SK-N-SH (cell line): Measurements from ENCODE around the gene TRIM60.

ENCODE experiments used
- EP300 ChIP-seq, 2 experiments: IDR thresholded peaks; 2 replicates each; pipeline versions ENCODE4 v1.4.0 to v1.6.1; 2012; ENCODE audit warnings: borderline replicate concordance in 1 of 2, low read depth in 1 of 2, low read length in 1 of 2
- MAX ChIP-seq: IDR thresholded peaks from 2 replicates; pipeline ENCODE4 v1.4.0; 2012; ENCODE audit warnings: low read depth
- MXI1 ChIP-seq: IDR thresholded peaks from 2 replicates; pipeline ENCODE4 v1.6.1; 2012; ENCODE audit warnings: mild to moderate bottlenecking, low read depth, low read length, improper control_type of control experiment
- PBX3 ChIP-seq: IDR thresholded peaks from 2 replicates; pipeline ENCODE4; 2012
- SMC3 ChIP-seq: IDR thresholded peaks from 2 replicates; pipeline ENCODE4 v1.6.1; 2012; ENCODE audit warnings: low read depth, low read length, improper control_type of control experiment
- TAF1 ChIP-seq: IDR thresholded peaks from 2 replicates; pipeline ENCODE4 v1.6.1; 2012; ENCODE audit warnings: low read depth, mild to moderate bottlenecking, low read length, moderate library complexity, borderline replicate concordance
- TF ChIP-seq, protein P1 (sequence below): fragments of 200-600 bp; sonication (generic); IDR thresholded peaks from 2 replicates; pipeline ENCODE4 v1.6.1; 2017; ENCODE audit warnings: antibody characterized with exemption, mild to moderate bottlenecking, moderate library complexity

- TF ChIP-seq, protein P1, sequence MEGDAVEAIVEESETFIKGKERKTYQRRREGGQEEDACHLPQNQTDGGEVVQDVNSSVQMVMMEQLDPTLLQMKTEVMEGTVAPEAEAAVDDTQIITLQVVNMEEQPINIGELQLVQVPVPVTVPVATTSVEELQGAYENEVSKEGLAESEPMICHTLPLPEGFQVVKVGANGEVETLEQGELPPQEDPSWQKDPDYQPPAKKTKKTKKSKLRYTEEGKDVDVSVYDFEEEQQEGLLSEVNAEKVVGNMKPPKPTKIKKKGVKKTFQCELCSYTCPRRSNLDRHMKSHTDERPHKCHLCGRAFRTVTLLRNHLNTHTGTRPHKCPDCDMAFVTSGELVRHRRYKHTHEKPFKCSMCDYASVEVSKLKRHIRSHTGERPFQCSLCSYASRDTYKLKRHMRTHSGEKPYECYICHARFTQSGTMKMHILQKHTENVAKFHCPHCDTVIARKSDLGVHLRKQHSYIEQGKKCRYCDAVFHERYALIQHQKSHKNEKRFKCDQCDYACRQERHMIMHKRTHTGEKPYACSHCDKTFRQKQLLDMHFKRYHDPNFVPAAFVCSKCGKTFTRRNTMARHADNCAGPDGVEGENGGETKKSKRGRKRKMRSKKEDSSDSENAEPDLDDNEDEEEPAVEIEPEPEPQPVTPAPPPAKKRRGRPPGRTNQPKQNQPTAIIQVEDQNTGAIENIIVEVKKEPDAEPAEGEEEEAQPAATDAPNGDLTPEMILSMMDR: no peak
- no peak for TF ChIP-seq TAF1
- no peak for TF ChIP-seq EP300 (IDR thresholded peaks at IDR 0.05; ENCODE audit: borderline replicate concordance in 1 of 2, low read depth in 1 of 2, low read length in 1 of 2)
- TF ChIP-seq MXI1: no peak
- no peak for TF ChIP-seq SMC3
- no peak for TF ChIP-seq MAX
- no peak for TF ChIP-seq PBX3
Observed at GRCh38 chr4:165052627-165053026, 20.8 kb downstream of the TRIM60 start.
